NCI-H82 treated with DMSO at 0.1 percent for 48 hours (cell line): ENCODE measurements around the gene SRY.
"Not testable (repeated sequence)": the region's sequence is repeated elsewhere in the genome, so short reads cannot be mapped to it uniquely, and the experiment has no call there.

Experiments
- DNase-seq: peaks from one replicate; lab custom pipeline; 2025; ENCODE audit not compliant: unreplicated experiment; lab: John Stamatoyannopoulos, UW

SRY gene

GRCh38 chrY:2787600-2787999, at the start of gene SRY:
Gene SRY (minus strand): TSS chrY:2787682. CDS start chrY:2787603, 79 bp downstream.
- no peak for DNase-seq

DNA sequence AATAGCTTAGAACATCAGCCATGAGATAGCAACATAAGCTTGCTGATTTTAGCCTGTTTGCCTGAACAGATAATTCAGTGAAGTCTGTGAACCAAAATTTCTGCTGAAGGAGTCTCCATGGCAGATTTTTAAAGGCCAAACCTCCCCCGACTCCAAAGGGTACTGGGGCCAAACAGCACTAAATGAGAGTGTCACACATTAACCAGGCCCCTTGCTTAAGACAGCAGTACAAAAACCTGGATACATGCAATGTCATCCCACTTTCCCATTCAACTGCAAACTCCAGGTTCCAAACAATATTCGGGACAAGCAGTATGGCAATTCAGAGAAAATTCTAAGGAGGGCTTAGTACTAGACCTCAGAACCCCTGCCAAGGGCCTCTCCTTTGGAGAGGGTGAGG, 49.6 kb upstream of the SRY start:
- no peak for DNase-seq

GRCh38 chrY:2835230-2835629, 47.7 kb upstream of the SRY start:
- DNase-seq = no peak

- no peak for DNase-seq
Observed at GRCh38 chrY:2828497-2828896, 41.0 kb upstream of the SRY start.

- DNase-seq = no peak
Observed at GRCh38 chrY:2824471-2824870, 37.0 kb upstream of the SRY start.

- DNase-seq = not testable (repeated sequence)
Observed at GRCh38 chrY:2817146-2817896, 29.8 kb upstream of the SRY start.

- DNase-seq = no peak
Observed at GRCh38 chrY:2800246-2800645, 12.8 kb upstream of the SRY start.

- DNase-seq = no peak
Observed at GRCh38 chrY:2797991-2798390, 10.5 kb upstream of the SRY start.

- DNase-seq = no peak
Observed at GRCh38 chrY:2796977-2797523, 9.6 kb upstream of the SRY start.

DNA sequence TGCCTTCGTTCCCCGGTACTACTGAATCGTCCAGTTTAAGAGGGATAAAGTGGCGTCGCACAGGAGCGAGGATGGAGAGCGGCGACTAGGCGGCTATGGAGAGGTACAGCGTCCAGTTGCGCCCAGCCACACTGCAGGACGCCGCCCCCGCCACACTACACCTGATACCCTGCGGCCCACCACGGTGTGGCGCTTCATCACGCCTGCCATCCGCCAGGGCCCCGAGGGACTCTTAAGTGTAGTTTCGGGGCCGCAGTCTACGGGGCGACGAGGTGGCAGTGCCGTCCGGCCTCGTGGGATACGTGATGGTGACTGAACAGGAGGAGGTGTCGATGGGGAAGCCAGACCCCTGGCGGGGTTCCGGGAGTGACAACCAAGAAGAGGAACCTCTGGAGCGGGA, 2.3 kb upstream of the SRY start:
- no peak for DNase-seq

- no peak for DNase-seq
Observed at GRCh38 chrY:2786876-2787512, 488 bp downstream of the SRY start.
